GM18499 (cell line): ENCODE results near the gene TJP1.
"Not testable (repeated sequence)": the region's sequence is repeated elsewhere in the genome, so short reads cannot be mapped to it uniquely, and the experiment has no call there.

Experiments used
- ATAC-seq: cut with Tn5 transposase; IDR thresholded peaks from one replicate; pipeline ENCODE4 v1.9.1; 2021; ENCODE audit warnings: moderate number of reproducible peaks; ENCODE audit not compliant: insufficient read depth, unreplicated experiment

TJP1 gene

DNA sequence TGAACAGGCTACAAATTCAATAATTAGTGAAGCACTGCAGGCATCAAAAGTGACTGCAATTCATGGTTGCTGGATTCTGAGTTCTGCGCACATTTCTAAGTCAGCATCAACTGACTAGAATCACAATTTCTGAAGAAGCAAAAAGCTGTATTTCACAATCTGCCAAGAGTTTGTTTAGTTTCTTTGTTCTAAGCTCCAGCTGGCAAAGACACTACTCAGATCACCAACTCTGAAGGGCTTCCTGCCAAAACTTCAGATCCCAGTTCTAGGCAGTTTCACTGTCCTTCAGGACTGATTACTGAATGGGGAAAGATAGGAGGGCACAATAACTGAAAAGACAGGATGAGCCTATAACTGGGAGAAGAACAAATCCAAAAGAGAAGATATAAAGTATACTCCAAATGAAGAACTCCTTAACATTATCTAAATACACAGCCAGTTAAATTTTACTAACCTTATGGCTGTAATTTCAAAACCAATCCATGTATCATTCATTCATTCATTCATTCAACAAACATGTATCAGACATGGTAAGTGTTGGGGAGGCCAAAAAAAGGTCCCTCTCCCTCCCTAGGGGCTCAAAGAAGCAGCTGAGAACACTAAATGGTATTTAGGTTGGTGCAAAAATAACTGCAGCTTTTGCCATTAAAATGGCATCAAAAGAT lies 17.1 kb downstream of the TJP1 start:
- ATAC-seq = no peak

DNA sequence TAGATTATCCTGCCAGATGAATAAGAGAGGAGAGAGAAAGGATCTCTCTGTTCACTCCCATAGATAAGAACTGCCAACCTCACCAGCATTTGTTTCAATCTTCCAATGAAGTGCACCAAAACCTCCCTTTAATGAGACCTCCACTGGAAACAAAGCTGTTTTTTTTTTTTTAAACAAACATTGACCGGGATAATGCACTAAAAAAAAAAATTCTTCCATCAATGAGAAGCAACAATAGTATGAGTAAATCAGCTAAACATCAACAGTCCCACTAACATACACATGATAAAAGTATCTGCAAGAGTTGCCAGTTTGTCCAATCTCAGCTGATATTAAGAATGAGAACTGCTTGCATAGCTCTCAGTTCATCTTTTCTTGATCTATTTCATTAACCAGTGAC lies 19.9 kb downstream of the TJP1 start:
- no peak for ATAC-seq

DNA sequence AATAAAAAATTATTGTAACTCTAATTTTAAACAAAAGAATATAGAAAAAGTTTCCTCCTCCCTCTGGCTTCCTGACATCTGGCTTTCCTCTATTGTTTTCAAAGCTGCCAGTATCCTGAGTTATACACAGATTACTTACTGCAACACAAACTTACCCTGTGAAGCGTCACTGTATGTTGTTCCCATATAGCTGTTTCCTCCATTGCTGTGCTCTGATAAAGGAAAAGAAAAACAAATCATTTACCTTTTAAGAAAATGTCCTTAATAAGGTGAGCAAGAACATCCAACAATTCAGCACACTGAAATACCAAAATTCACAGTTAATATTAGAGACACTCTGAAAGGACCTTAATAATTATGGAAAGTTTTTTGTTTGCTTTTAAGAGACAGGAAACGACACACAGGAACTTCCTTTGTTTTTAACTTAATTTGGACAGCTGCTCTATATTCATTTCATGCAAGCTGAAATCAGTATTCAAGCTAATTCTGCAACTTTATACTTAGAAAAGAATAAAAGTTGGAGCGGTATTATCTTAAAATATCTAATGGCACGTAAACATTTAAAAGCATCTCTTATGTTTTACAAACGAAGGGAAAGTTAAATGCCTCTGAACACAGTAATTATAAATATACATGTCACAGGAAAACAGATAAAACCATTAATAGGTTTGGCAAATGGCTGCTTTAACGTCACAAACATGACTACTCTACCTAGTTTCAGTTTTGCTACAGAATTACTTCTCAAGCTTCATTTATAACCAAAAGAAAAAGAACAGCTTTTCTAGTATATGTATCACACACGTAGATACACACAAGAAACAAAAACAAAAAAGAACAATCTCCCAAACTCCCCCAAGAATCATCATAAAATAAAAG lies 21.5 kb downstream of the TJP1 start:
- no peak for ATAC-seq

DNA sequence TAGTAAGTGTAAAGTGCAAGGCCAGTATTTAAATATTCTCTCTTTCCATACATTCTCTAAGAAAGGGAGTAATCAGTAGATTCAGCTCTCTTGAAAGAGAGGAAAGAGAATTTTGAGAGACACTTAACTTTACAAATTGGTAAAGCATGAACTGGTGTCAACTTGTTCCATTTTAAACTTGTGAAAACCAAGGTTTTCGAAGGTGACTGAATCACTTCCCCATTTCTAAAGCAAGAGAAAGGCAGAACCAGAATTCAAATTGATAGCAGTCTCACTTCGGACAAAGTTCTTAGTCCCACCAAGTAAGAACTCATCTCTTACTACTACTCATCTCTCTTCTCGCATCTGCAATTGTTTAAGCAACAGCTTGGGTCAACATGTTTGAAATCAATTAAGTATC lies 22.4 kb downstream of the TJP1 start:
- no peak for ATAC-seq

DNA sequence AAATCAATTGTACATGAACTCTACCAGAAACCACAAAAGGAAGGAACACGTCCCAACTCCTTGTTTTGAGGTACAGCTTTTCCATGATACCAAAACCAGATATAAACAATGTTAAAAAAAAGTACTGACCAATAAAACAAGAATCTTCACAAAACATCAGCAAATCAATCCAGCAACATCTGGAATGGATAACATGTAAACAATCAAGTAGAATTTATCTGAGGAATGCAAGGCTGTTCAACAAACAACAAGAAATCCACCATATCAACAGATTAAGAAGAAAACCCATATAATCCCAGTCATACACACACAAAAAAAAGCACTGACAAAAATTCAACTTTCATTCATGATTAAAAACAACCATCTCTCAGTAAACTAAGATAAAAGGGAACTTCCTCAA lies 26.7 kb downstream of the TJP1 start:
- ATAC-seq = no peak

DNA sequence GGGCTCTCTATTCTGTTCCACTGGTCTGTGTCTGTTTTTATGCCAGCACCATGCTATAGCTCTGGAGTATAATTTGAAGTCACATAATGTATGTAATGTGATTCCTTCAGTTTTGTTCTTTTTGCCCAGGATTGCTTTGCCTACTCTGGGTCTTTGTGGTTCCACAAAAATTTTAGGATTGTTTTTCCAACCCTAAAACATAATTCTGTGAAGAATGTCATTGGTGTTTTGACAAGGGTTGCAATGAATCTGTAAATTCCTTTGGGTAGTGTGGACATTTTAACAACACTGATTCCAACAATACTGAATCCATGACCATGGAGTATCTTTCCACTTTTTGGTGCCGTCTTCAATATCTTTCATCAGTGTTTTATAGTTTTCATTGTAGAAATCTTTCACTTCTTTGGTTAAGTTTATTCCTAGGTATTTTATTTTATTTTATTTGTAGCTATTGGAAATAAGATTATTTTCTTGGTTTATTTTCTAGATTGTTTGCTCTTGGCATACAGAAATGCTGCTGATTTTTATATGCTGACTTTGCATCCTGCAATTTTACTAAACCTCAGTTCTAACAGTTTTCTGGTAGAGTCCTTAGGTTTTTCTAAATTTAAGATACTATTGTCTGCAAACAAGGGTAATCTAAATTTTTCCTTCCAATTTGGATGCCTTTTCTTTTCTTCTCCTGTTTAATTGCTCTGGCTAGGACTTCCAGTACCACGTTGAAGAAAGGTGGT lies 29.7 kb downstream of the TJP1 start:
- no peak for ATAC-seq

DNA sequence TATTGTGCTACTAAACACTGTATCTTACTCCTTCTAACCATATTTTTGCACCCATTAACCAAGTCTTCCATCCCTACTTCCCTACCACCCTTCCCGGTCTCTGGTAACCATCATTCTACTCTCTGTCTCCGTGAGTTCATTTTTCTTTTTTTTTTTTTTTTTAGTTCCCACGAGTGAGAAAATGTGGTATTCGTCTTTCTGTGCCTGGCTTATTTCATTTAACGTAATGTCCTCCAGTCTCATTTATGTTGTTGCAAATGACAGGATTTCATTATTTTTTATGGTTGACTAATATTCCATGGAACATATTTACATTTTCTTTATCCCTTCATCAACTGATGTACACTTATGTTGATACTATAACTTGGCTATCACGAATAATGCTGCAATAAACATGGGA lies 31.7 kb downstream of the TJP1 start:
- no peak for ATAC-seq

DNA sequence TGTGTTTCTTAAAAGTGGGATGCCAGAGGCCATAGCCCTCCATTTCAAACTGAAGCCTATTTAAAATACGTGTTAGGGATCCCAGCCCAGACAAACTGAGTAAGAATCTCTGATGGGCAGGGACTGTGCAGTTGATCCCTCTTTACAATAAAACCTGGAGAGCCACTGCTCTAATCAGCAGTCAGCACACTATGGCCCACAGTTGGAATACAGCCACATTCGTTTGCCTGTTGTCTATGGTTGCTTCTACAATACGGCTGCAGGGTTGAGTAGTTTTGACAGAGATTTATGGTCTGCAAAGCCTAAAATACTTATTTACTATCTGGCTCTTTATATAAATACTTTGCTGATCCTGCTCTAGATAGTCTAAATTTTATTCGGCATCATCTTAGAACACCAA lies 32.4 kb downstream of the TJP1 start:
- ATAC-seq = no peak

DNA sequence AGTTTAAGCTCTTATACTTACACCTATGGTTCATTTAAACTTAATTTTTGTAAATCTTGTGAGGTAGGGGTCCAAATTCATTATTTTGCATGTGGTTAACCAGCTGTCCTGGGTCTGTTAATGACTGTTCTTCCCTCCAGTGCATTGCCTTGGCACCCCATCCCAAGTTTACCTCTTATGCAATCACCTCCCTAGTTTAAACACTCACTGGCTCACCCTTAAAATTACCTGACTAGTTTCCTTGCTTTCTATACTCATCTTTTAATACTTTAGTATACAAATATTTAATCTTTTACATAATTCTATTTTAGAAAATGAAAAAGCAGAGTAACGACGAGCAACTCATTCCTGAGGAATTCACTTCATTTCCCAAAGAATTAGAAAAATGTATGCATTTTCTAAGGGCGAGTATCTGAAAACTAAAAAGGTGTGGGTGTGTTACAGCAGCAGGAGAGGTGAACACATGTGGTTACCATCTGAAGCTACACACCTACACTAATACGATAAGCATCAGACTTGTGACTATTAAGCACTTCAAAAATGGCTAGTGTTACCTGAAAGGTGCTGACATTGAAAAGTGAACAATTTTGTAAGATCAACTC lies 33.7 kb downstream of the TJP1 start:
- no peak for ATAC-seq

DNA sequence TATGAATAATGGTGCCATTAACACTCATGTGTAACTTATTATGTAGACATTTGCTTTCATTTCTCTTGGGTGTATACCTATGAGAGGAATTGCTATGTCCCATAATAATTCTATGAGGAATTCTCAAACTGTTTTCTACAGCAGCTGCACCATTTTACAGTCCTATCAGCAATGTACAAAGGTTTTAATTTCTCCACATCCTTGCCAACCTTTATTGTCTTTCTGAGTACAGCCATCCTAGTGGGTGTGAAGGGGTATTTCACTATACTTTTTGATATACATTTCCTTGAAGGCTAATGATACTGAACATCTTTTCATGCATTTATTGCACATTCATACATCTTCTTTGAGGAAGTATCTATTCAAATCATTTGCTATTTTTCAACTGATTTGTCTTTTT lies 34.5 kb downstream of the TJP1 start:
- ATAC-seq = no peak

DNA sequence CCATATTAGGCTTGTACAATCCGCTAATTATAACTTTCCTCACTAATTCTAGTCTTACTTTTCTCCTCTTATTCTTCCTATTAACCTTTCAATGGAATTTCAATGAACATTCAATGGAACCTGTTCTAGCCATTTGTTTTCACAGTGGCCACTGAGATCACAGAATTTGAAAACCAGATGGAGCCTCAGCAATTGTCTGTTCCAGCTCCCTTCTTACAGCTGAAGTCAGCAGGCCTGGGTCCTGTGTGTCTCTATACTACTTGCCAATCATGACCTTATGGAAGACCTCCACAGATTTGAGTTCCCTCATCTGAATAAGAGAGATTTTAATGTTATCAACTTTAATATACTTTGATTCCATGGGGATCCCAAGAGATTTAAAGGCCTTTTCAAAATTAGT lies 36.6 kb downstream of the TJP1 start:
- no peak for ATAC-seq

DNA sequence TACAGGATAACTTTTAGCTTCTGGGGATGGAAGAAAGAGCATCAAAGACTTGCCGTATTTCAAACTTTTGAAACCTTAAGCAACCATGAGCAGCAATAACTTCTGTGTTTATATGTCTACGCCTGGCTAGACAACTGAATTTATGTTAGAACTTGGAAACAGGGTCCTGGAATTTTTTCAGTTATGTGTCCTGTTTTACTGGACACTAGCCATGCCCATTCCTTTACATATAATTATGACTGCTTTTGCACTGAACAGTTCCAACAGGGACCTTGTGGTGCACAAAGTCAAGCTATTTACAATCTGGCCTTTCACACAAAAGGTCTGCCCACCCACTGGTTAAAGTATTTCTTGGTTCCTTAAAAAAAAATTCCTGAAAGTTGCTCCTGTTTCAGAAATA lies 37.1 kb downstream of the TJP1 start:
- ATAC-seq = no peak

DNA sequence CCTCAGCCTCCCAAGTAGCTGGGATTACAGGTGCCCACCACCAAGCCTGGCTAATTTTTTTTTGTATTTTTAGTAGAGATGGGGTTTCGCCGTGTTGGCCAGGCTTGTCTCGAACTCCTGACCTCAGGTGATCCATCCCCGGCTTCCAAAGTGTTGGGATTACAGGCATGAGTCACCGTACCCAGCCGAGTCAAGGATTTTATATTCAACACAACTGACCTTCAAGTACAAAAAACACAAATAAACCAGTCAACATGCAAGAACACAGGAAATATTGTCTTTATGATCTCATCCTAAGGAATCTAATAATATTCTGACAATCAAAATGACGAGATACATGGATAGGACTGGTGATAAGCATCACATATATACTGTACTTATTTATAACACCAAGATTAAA lies 37.9 kb downstream of the TJP1 start:
- ATAC-seq = no peak

DNA sequence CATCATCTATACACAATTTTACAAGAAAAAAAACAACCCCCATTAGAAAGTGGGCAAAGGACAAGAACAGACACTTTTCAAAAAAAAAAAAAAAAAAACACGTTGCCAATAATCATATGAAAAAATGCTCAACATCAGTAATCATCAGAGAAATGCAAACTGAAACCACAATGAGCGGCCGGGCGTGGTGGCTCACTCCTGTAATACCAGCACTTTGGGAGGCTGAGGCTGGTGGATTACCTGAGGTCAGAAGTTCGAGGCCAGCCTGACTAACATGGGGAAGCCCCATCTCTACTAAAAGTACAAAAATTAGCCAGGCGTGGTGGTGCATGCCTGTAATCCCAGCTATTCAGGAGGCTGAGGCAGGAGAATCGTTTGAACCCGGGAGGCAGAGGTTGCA lies 39.5 kb downstream of the TJP1 start:
- ATAC-seq = not testable (repeated sequence)

DNA sequence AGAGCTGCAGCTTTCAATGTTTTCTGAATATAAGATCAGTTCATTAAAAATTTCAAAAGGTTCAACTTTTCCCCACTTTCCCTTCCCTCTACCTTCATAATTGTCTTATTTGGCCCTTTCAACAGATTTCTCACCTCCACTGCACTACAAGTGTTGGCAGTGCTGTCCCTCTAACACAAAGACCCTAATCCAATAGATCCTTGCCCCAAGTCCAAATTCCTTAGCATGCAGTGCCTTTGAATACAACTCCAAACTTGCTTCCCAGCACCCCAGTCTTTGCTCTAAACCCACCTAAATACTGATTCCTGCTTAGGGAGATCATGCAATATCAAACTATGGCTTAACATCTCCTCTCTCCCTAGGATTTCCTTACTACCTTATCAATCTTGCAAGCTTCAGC lies 43.9 kb downstream of the TJP1 start:
- no peak for ATAC-seq

DNA sequence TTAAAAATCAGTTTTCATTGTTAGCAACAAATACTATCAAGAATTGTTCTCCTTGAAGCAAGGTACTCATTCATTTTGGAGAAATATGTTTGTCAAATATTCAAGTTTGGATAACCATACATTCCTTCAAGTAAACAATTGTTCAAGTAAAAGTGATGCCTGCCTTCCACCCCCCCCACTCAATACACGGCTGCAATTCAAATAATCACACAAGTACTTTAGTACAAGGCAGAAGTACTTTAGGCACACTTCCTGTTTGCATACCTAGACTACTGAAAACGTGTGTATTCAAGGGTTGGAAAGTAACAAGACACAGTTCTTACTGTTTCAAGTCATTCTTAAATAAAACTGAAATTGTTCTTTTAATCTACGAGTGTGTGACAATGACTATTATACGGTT lies 45.4 kb downstream of the TJP1 start:
- ATAC-seq = no peak

DNA sequence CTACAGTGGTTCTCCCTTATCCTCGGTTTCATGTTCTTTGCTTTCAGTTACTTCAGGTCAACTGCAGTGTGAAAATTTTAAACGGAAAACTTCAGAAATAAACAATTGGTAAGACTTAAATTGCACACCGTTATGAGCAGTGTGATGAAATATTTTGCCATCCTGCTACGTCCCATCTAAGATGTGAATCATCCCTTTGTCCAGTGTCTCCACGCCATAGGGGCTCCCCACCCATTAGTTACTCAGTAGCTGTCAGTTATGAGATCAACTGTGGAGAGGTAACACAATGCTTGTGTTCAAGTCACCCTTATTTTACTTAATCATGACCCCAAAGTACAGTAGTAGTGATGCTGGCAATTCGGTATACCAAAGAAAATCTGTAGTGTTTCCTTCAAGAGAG lies 47.4 kb downstream of the TJP1 start:
- ATAC-seq = no peak

DNA sequence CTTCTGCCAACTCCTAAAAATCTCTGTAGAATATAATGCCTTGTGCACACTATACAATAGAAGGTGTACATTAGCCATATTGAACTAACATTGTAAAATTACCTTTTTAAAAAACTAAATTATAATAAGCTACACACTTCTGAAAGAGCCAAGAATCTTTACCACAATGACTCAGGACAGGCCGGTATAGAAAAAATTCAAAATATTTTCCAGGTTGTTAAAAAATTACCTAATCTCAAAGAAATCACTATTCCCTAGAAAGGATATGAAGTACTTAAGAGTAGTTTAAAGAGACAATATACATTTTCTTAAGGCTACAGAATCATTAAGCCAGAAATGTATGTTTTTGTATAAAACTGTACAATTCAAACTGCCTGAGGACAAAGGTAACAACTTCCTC lies 48.5 kb downstream of the TJP1 start:
- ATAC-seq = no peak

DNA sequence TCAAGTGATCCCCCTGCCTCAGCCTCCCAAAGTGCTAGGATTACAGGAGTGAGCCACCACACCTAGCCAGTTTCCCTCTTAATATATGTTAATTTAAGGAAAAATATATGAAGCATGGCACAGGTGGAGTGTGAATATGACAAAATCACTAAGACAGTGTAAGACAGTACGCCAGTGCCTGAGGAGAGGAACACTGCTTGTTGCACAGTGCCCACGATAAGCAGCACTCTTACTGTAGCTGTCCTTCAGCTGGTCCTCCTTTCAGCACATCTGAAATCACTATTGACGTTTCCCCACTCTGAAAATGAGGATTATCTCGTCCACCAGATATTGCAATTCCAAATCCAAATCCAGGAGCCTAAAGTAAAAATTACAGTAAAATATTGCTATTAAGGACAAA lies 49.3 kb downstream of the TJP1 start:
- no peak for ATAC-seq

DNA sequence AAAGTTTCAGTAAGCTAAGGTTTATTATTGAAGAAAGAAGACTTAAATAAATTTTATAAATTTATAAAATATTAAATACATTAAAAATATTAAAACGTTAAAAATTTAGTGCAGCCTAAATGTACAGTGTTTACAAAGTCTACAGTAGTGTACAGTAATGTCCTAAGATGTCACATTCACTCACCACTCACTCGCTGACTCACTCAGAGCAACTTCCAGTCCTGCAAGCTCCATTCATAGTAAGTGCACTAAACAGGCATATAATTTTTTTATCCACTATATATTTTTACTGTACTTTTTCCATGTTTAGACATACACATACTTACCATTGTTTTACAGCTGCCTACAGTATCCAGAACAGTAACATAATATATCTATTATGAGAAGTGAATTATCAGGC lies 51.5 kb downstream of the TJP1 start:
- no peak for ATAC-seq
